T-helper 1 cell treated with Interleukin-12 subunit alpha and Interleukin-12 subunit beta and Interleukin-4 antibody, amounts not matched to agents 30 μg/mL and 1 μg/mL, for 36 hours (primary cell): Measurements from ENCODE around the gene FANCE.
"Not testable (repeated sequence)": the region's sequence is repeated elsewhere in the genome, so short reads cannot be mapped to it uniquely, and the experiment has no call there.

Experiments used
- H3K27ac Mint-ChIP-seq: one replicate; pipeline ENCODE4 v1.8.0; 2021; ENCODE audit warnings: mild to moderate bottlenecking, mixed read lengths
- H3K27me3 Mint-ChIP-seq: one replicate; pipeline ENCODE4 v1.8.0; 2021; ENCODE audit warnings: low read depth, mixed read lengths
- H3K36me3 Mint-ChIP-seq: one replicate; pipeline ENCODE4 v1.8.0; 2021; ENCODE audit warnings: low read depth, mixed read lengths
- H3K4me1 Mint-ChIP-seq: one replicate; pipeline ENCODE4 v1.8.0; 2021; ENCODE audit warnings: low read depth, mixed read lengths
- H3K4me3 Mint-ChIP-seq: one replicate; pipeline ENCODE4 v1.8.0; 2021; ENCODE audit warnings: mild to moderate bottlenecking, moderate library complexity, mixed read lengths
- H3K9me3 Mint-ChIP-seq: one replicate; pipeline ENCODE4 v1.8.0; 2021; ENCODE audit warnings: mixed read lengths

The FANCE gene

GRCh38 chr6:35501784-35502183 lies 49.6 kb downstream of the FANCE start:
- Mint-ChIP-seq H3K27ac (no peak overlapping the region), H3K4me1 (peaks cover 4% of the 10 kb centered on the region), H3K4me3 (no peak overlapping the region), H3K9me3 (no peaks in the 10 kb centered on the region), H3K36me3 (no peaks in the 10 kb centered on the region), H3K27me3 (peaks cover 50% of the 10 kb centered on the region)

- Mint-ChIP-seq H3K4me3 (no peak overlapping the region), H3K27ac (no peak overlapping the region), H3K9me3 (no peaks in the 10 kb centered on the region), H3K36me3 (no peaks in the 10 kb centered on the region), H3K27me3 (peaks cover 52% of the 10 kb centered on the region), H3K4me1 (peaks cover 2% of the 10 kb centered on the region)
Measured at GRCh38 chr6:35503534-35503933, 51.4 kb downstream of the FANCE start.

- Mint-ChIP-seq H3K4me1 (no peaks in the 10 kb centered on the region), H3K27me3 (peaks cover 49% of the 10 kb centered on the region), H3K9me3 (no peaks in the 10 kb centered on the region), H3K4me3 (no peak overlapping the region), H3K36me3 (no peaks in the 10 kb centered on the region), H3K27ac (no peak overlapping the region)
Measured at GRCh38 chr6:35505999-35506412, 53.9 kb downstream of the FANCE start.

GRCh38 chr6:35506536-35506935 lies 54.4 kb downstream of the FANCE start:
- peaks cover 51% of the 10 kb centered on the region for H3K27me3 Mint-ChIP-seq
- no peak overlapping the region for H3K4me3 Mint-ChIP-seq
- no peak overlapping the region for H3K27ac Mint-ChIP-seq
- H3K4me1 Mint-ChIP-seq, result no peaks in the 10 kb centered on the region
- no peaks in the 10 kb centered on the region for H3K36me3 Mint-ChIP-seq
- H3K9me3 Mint-ChIP-seq, result no peaks in the 10 kb centered on the region

GRCh38 chr6:35507221-35507620 lies 55.1 kb downstream of the FANCE start:
- H3K4me1 Mint-ChIP-seq, result no peaks in the 10 kb centered on the region
- no peak overlapping the region for H3K4me3 Mint-ChIP-seq

GRCh38 chr6:35508027-35508426 lies 55.9 kb downstream of the FANCE start:
- Mint-ChIP-seq H3K4me3 (no peak overlapping the region), H3K4me1 (no peaks in the 10 kb centered on the region), H3K27ac (no peak overlapping the region), H3K27me3 (peaks cover 51% of the 10 kb centered on the region), H3K9me3 (no peaks in the 10 kb centered on the region), H3K36me3 (no peaks in the 10 kb centered on the region)

More at GRCh38 chr6:35507221-35507620, 55.1 kb downstream of the FANCE start:
- H3K36me3 Mint-ChIP-seq, result no peaks in the 10 kb centered on the region
- H3K27me3 Mint-ChIP-seq, result peaks cover 47% of the 10 kb centered on the region
- no peaks in the 10 kb centered on the region for H3K9me3 Mint-ChIP-seq
- H3K27ac Mint-ChIP-seq, result no peak overlapping the region

- Mint-ChIP-seq H3K27ac (no peak overlapping the region), H3K27me3 (peaks cover 52% of the 10 kb centered on the region), H3K36me3 (no peaks in the 10 kb centered on the region), H3K4me1 (no peaks in the 10 kb centered on the region), H3K4me3 (no peak overlapping the region), H3K9me3 (no peaks in the 10 kb centered on the region)
Measured at GRCh38 chr6:35508542-35508941, 56.4 kb downstream of the FANCE start.

GRCh38 chr6:35510916-35511561 lies 58.9 kb downstream of the FANCE start:
- Mint-ChIP-seq H3K27me3 (peaks cover 55% of the 10 kb centered on the region), H3K4me1 (no peaks in the 10 kb centered on the region), H3K4me3 (no peak overlapping the region), H3K36me3 (no peaks in the 10 kb centered on the region), H3K9me3 (no peaks in the 10 kb centered on the region), H3K27ac (no peak overlapping the region)

- Mint-ChIP-seq H3K27ac (no peak overlapping the region), H3K4me3 (no peak overlapping the region), H3K36me3 (no peaks in the 10 kb centered on the region), H3K4me1 (no peaks in the 10 kb centered on the region), H3K9me3 (no peaks in the 10 kb centered on the region), H3K27me3 (peaks cover 53% of the 10 kb centered on the region)
Measured at GRCh38 chr6:35511562-35511941, 59.4 kb downstream of the FANCE start.

- no peaks in the 10 kb centered on the region for H3K36me3 Mint-ChIP-seq
- no peak overlapping the region for H3K27ac Mint-ChIP-seq
- H3K27me3 Mint-ChIP-seq, result peaks cover 50% of the 10 kb centered on the region
- no peaks in the 10 kb centered on the region for H3K4me1 Mint-ChIP-seq
- no peaks in the 10 kb centered on the region for H3K9me3 Mint-ChIP-seq
- H3K4me3 Mint-ChIP-seq, result no peak overlapping the region
Measured at GRCh38 chr6:35512006-35512405, 59.9 kb downstream of the FANCE start.

- H3K36me3 Mint-ChIP-seq, result no peaks in the 10 kb centered on the region
- no peak within 1 kb of the TSS for H3K4me3 Mint-ChIP-seq
- H3K27me3 Mint-ChIP-seq, result peaks cover 45% of the 10 kb centered on the region
- no peaks in the 10 kb centered on the region for H3K4me1 Mint-ChIP-seq
- H3K9me3 Mint-ChIP-seq, result no peaks in the 10 kb centered on the region
- no peak within 1 kb of the TSS for H3K27ac Mint-ChIP-seq
Measured at GRCh38 chr6:35512740-35513139, 60.6 kb downstream of the FANCE start, which contains the start of gene TULP1. TULP1 (minus strand) TSS chr6:35512896; CDS start chr6:35512858, 38 bp downstream.

- H3K36me3 Mint-ChIP-seq, result no peaks in the 10 kb centered on the region
- H3K4me3 Mint-ChIP-seq, result no peak overlapping the region
- H3K4me1 Mint-ChIP-seq, result no peaks in the 10 kb centered on the region
- no peak overlapping the region for H3K27ac Mint-ChIP-seq
- no peaks in the 10 kb centered on the region for H3K9me3 Mint-ChIP-seq
- H3K27me3 Mint-ChIP-seq, result peaks cover 34% of the 10 kb centered on the region
Measured at GRCh38 chr6:35514587-35514986, 62.4 kb downstream of the FANCE start.

GRCh38 chr6:35515939-35516338 lies 63.8 kb downstream of the FANCE start:
- not testable (repeated sequence) for H3K4me3 Mint-ChIP-seq, H3K27ac Mint-ChIP-seq, H3K4me1 Mint-ChIP-seq, H3K36me3 Mint-ChIP-seq, H3K9me3 Mint-ChIP-seq
- H3K27me3 Mint-ChIP-seq, result peaks cover 21% of the 10 kb centered on the region
